Glutamatergic neuron (in vitro differentiated cells): ENCODE data around the gene TNNT1. TPM values are rescaled to one million over a fixed set of nuclear protein-coding genes. Genes with fewer than 3 reads are reported as not detected.

Source experiments
- DNase-seq: peaks from one replicate; pipeline ENCODE4 v3.0.0; 2022
- H3K27ac Mint-ChIP-seq: one replicate; pipeline ENCODE4 v1.8.0; 2020; ENCODE audit warnings: mild to moderate bottlenecking, mixed read lengths, inconsistent platforms; ENCODE audit not compliant: unreplicated experiment
- H3K27me3 Mint-ChIP-seq: one replicate; pipeline ENCODE4 v1.8.0; 2020; ENCODE audit warnings: mild to moderate bottlenecking, moderate library complexity, mixed read lengths, inconsistent platforms; ENCODE audit not compliant: unreplicated experiment
- H3K36me3 Mint-ChIP-seq: one replicate; pipeline ENCODE4 v1.8.0; 2020; ENCODE audit warnings: mild to moderate bottlenecking, mixed read lengths, inconsistent platforms; ENCODE audit not compliant: unreplicated experiment
- H3K4me1 Mint-ChIP-seq: one replicate; pipeline ENCODE4 v1.8.0; 2020; ENCODE audit warnings: mild to moderate bottlenecking, low read depth, mixed read lengths, inconsistent platforms; ENCODE audit not compliant: unreplicated experiment
- H3K4me3 Mint-ChIP-seq: one replicate; pipeline ENCODE4 v1.8.0; 2020; ENCODE audit warnings: mild to moderate bottlenecking, mixed read lengths, inconsistent platforms; ENCODE audit not compliant: unreplicated experiment
- H3K9me3 Mint-ChIP-seq: one replicate; pipeline ENCODE4 v1.8.0; 2020; ENCODE audit warnings: mild to moderate bottlenecking, moderate library complexity, mixed read lengths, inconsistent platforms; ENCODE audit not compliant: unreplicated experiment
- total RNA-seq: library from RNA; stranded (reverse); fragmentation: NEBNext Ultra II Directional; extraction: Animal tissue kit (Norgen Biotek cat#: 25700); gene quantifications from one replicate; pipeline ENCODE4 v1.2.1, GENCODE V29; 2021; ENCODE audit not compliant: unreplicated experiment
- TF ChIP-seq, protein P1 (sequence below): fragments of 200-600 bp; sonication (generic); IDR thresholded peaks from one replicate; pipeline ENCODE4 v1.5.0; 2021; ENCODE audit not compliant: partially characterized antibody, unreplicated experiment

TNNT1 gene
- total RNA-seq, 1 donor from 2014 or later, result 19.3 TPM

DNA sequence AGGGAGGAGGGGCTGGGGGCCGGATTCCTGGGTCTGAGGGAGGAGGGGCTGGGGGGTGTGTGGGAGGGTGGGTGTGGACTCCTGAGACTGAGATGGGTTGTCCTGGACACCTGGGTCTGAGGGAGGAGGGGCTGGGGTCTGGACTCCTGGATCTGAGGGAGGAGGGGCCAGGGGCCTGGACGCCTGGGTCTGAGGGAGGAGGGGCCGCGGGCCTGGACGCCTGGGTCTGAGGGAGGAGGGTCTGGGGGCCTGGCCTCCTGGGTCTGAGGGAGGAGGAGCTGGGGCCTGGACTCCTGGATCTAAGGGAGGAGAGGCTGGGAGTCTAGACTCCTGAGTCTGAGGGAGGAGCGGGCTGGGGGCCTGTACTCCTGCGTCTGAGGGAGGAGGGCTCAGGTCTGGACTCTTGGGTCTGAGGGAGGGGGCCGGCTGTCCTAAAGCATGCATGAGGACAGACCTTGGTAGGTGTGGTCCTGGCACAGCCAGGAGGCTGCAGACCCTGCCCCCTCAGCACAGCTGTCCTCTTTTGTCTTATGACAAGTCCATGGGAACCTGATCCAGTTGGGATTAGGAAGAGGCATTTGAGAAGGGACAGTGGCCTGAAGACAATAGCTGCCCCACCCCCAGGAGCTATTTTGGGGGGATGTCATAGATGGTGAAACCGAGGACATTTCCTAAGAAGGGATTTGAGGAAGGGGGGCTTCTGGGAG lies 1.3 kb downstream of the TNNT1 start:
- Mint-ChIP-seq H3K27me3 (peaks cover 20% of the 10 kb centered on the region), H3K4me3 (no peak overlapping the region), H3K9me3 (peaks cover 9% of the 10 kb centered on the region), H3K36me3 (peaks cover 5% of the 10 kb centered on the region), H3K4me1 (peaks cover 7% of the 10 kb centered on the region), H3K27ac (no peak overlapping the region)
- no peak for DNase-seq
- TF ChIP-seq, protein P1, sequence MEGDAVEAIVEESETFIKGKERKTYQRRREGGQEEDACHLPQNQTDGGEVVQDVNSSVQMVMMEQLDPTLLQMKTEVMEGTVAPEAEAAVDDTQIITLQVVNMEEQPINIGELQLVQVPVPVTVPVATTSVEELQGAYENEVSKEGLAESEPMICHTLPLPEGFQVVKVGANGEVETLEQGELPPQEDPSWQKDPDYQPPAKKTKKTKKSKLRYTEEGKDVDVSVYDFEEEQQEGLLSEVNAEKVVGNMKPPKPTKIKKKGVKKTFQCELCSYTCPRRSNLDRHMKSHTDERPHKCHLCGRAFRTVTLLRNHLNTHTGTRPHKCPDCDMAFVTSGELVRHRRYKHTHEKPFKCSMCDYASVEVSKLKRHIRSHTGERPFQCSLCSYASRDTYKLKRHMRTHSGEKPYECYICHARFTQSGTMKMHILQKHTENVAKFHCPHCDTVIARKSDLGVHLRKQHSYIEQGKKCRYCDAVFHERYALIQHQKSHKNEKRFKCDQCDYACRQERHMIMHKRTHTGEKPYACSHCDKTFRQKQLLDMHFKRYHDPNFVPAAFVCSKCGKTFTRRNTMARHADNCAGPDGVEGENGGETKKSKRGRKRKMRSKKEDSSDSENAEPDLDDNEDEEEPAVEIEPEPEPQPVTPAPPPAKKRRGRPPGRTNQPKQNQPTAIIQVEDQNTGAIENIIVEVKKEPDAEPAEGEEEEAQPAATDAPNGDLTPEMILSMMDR, result no peak

DNA sequence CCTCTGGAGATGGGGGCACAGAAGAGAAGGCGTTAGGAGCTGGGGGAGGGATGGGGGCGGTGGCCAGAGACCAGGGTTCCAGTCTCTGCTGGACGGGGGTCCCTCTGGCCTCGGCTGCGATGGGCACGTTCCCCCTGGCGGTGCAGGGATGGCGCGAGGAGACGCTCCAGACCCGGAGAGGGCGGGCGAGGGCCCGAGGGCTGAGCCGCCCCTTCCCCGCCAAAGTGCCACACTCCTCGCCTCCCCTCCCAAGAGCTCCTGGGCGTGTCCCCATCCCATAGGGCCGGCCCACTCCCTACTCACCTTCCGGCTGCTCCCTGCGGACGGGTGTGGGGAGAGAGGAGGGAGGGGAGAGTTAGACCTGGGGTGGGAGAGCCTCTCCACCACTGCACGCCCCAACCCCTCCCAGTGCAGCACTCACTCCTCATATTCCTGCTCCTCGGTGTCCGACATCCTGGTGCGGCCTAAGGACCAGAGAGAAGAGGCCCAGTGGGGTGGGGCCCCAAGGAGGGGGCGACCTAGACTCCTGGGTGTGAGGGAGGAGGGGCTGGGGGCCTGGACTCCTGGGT lies 2.2 kb downstream of the TNNT1 start:
- Mint-ChIP-seq H3K36me3 (peaks cover 5% of the 10 kb centered on the region), H3K9me3 (peaks cover 4% of the 10 kb centered on the region), H3K4me1 (peaks cover 7% of the 10 kb centered on the region), H3K4me3 (no peak overlapping the region), H3K27me3 (peaks cover 16% of the 10 kb centered on the region), H3K27ac (no peak overlapping the region)
- TF ChIP-seq, protein P1, result no peak
- peak; percentile 58 for DNase-seq

DNA sequence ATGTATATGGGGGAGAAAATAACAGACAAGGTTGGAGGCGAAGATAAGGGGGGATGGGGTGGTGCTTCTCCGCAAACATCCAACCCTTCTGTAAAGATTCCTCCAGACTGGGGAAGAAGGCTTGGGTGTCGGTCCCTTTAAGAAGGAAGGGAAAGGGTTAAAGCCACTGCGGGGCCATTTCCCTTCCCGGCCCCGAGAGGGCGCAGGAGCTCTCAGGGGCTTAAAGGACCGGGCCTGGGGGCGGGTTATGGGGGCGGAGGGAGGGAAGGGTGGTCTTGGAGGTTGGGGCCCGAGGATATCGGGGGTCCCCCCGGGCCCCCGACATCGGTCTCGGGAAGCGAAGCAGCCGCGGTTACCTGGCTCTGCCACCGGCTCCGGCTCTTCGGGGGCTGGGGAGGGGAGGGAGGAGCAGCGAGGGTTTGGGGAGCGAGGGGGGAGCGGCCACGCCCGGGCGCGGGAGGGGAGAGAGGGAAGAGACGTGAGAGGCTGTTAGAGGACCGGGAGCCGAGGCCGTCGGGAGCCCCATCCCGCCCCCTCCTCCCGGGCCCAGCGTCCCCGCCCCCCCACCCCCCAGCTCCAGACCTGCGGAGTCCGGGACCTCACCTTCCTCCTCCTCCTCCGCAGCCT lies 2.8 kb downstream of the TNNT1 start:
- TF ChIP-seq, protein P1, result peak; percentile 67
- DNase-seq, result no peak
- Mint-ChIP-seq H3K36me3 (peaks cover 5% of the 10 kb centered on the region), H3K4me1 (peaks cover 6% of the 10 kb centered on the region), H3K27me3 (peaks cover 14% of the 10 kb centered on the region), H3K9me3 (peaks cover 4% of the 10 kb centered on the region), H3K4me3 (no peak overlapping the region), H3K27ac (no peak overlapping the region)

DNA sequence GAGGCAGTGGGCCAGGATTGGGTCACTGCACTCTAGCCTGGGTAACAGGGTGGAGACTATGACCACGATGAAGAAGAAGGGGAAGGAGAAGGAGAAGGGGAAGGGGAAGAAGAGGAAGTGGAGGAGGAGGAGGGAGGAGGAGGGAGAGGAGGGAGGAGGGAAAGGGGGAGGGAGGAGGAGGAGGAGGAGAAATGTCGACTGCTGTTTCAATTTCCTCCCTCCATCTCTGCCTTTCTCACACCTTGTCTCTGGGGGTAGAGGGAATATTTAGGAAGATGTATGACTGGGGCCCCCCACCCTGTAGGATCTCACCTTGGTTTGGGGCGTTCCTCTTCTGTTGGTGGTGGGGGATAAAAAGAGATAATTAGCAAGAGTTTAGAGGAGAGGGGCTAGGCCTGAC lies 3.8 kb downstream of the TNNT1 start:
- no peak for DNase-seq
- TF ChIP-seq, protein P1, result no peak
- no peak overlapping the region for H3K4me3 Mint-ChIP-seq
- peaks cover 4% of the 10 kb centered on the region for H3K9me3 Mint-ChIP-seq
- peaks cover 12% of the 10 kb centered on the region for H3K27me3 Mint-ChIP-seq
- H3K27ac Mint-ChIP-seq, result no peak overlapping the region
- H3K4me1 Mint-ChIP-seq, result peaks cover 7% of the 10 kb centered on the region
- H3K36me3 Mint-ChIP-seq, result peaks cover 2% of the 10 kb centered on the region

DNA sequence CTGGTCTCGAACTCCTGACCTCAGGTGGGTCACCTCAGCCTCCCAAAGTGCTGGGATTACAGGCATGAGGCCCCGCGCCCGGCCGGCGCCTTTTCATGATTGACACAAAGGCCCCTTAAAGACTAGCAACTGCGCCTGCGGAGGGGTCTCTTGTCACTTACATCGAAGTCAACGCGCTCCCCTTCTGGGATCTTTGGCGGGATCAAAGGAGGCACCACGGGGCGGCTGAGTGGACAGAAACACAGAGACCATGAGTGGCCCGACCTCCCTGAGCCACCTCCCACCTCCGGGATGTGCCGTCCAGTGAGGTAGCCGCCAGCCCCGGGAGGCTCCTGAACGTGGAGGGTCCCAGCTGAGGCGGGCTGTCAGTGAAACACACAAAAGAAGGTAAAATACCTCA lies 7.3 kb downstream of the TNNT1 start:
- TF ChIP-seq, protein P1, result no peak
- no peak overlapping the region for H3K27ac Mint-ChIP-seq
- peaks cover 7% of the 10 kb centered on the region for H3K27me3 Mint-ChIP-seq
- H3K4me1 Mint-ChIP-seq, result peaks cover 2% of the 10 kb centered on the region
- peak; percentile 28 for DNase-seq
- H3K4me3 Mint-ChIP-seq, result no peak overlapping the region
- no peaks in the 10 kb centered on the region for H3K36me3 Mint-ChIP-seq
- no peaks in the 10 kb centered on the region for H3K9me3 Mint-ChIP-seq
